ENCODE measurements around the gene CRISPLD2. TPM values are rescaled to one million over a fixed set of nuclear protein-coding genes. Genes with fewer than 3 reads are reported as not detected.
A peak's percentile ranks its signal among the peaks of the same experiment; 100 is the strongest.

The CRISPLD2 gene
- total RNA-seq, 1 experiment from 2014 or later = 6.5 TPM

GRCh38 chr16:84839956-84840355, 20.2 kb downstream of the CRISPLD2 start:
- H3K27me3 Mint-ChIP-seq (ENCODE audit: unreplicated experiment) = no peaks in the 10 kb centered on the region
- no peak for DNase-seq
- no peaks in the 10 kb centered on the region for H3K9me3 Mint-ChIP-seq (ENCODE audit: low read depth, unreplicated experiment)
- TF ChIP-seq CTCF (IDR thresholded peaks at IDR 0.05; ENCODE audit: unreplicated experiment) = no peak
- no peak overlapping the region for H3K4me3 Mint-ChIP-seq (ENCODE audit: low read depth, unreplicated experiment)
- H3K36me3 Mint-ChIP-seq (ENCODE audit: insufficient read depth, unreplicated experiment) = peaks cover 19% of the 10 kb centered on the region
- CTCF ChIA-PET = no interaction called here
- intact Hi-C loops (cut with micrococcal nuclease; ENCODE audit: unreplicated experiment) = no loop called here
- no peak overlapping the region for H3K27ac Mint-ChIP-seq (ENCODE audit: unreplicated experiment)
- peaks cover 55% of the 10 kb centered on the region for H3K4me1 Mint-ChIP-seq (ENCODE audit: low read depth, unreplicated experiment)
- no TSS peak for BruUV-seq (replicated peaks)

GRCh38 chr16:84840687-84841627, 21.2 kb downstream of the CRISPLD2 start:
- Mint-ChIP-seq H3K36me3 (ENCODE audit: insufficient read depth, unreplicated experiment) (peaks cover 19% of the 10 kb centered on the region), H3K4me3 (ENCODE audit: low read depth, unreplicated experiment) (peak overlapping the region; percentile 63), H3K9me3 (ENCODE audit: low read depth, unreplicated experiment) (no peaks in the 10 kb centered on the region), H3K4me1 (ENCODE audit: low read depth, unreplicated experiment) (peaks cover 55% of the 10 kb centered on the region), H3K27me3 (ENCODE audit: unreplicated experiment) (no peaks in the 10 kb centered on the region), H3K27ac (ENCODE audit: unreplicated experiment) (peak overlapping the region; percentile 80)
- CTCF ChIA-PET = interaction anchor here (0.8 to 1.2 kb wide), 2 partner anchors 10 to 11 kb away, joined by 4 read pairs; no protein-coding TSS in a partner anchor
- no TSS peak for BruUV-seq (replicated peaks)
- intact Hi-C loops (cut with micrococcal nuclease; ENCODE audit: unreplicated experiment) = no loop called here
- no peak for DNase-seq
- no peak for TF ChIP-seq CTCF (IDR thresholded peaks at IDR 0.05; ENCODE audit: unreplicated experiment)

GRCh38 chr16:84841787-84842300, 22.1 kb downstream of the CRISPLD2 start:
- intact Hi-C loops (cut with micrococcal nuclease; ENCODE audit: unreplicated experiment) = no loop called here

More at GRCh38 chr16:84841787-84842300, 22.1 kb downstream of the CRISPLD2 start:
- TF ChIP-seq CTCF (IDR thresholded peaks at IDR 0.05; ENCODE audit: unreplicated experiment) = no peak
- DNase-seq = peak; percentile 92
- peaks cover 19% of the 10 kb centered on the region for H3K36me3 Mint-ChIP-seq (ENCODE audit: insufficient read depth, unreplicated experiment)
- BruUV-seq (replicated peaks) = no TSS peak
- peaks cover 55% of the 10 kb centered on the region for H3K4me1 Mint-ChIP-seq (ENCODE audit: low read depth, unreplicated experiment)
- H3K27me3 Mint-ChIP-seq (ENCODE audit: unreplicated experiment) = no peaks in the 10 kb centered on the region
- no peaks in the 10 kb centered on the region for H3K9me3 Mint-ChIP-seq (ENCODE audit: low read depth, unreplicated experiment)
- peak overlapping the region; percentile 80 for H3K27ac Mint-ChIP-seq (ENCODE audit: unreplicated experiment)
- H3K4me3 Mint-ChIP-seq (ENCODE audit: low read depth, unreplicated experiment) = peak overlapping the region; percentile 63
- CTCF ChIA-PET = interaction anchor here (1.2 kb wide), 1 partner anchor 10 kb away, joined by 4 read pairs; no protein-coding TSS in a partner anchor

Data from Calu3 (cell line).